ENCODE measurements around the gene SLC2A2. TPM values are rescaled to one million over a fixed set of nuclear protein-coding genes. Genes with fewer than 3 reads are reported as not detected.

SLC2A2 gene
- total and polyA plus RNA-seq, 2 experiments from 2014 or later, result 40.8 to 123 TPM

- H3K27ac ChIP-seq, result no peak overlapping the region
- 92% methylated on average over 2 of the region's 2 CpGs for WGBS (ENCODE audit: low lambda C conversion rate, missing lambda C conversion rate)
- H3K4me2 ChIP-seq, result no peak overlapping the region
- H3K9me3 ChIP-seq (ENCODE audit: low read depth), result no peaks in the 10 kb centered on the region
- H3K27me3 ChIP-seq, result no peaks in the 10 kb centered on the region
- H4K20me1 ChIP-seq (ENCODE audit: insufficient read depth, poor library complexity, severe bottlenecking), result no peaks in the 10 kb centered on the region
- H3K9me2 ChIP-seq (replicated peaks; ENCODE audit: insufficient read depth), result no peaks in the 10 kb centered on the region
- H3K79me2 ChIP-seq, result no peaks in the 10 kb centered on the region
- DNase-seq (ENCODE audit: low spot score), result no peak
- H3K36me3 ChIP-seq (replicated peaks; ENCODE audit: insufficient read depth, low read depth), result no peaks in the 10 kb centered on the region
- H3K4me1 ChIP-seq (ENCODE audit: insufficient read depth), result no peaks in the 10 kb centered on the region
- H2AFZ ChIP-seq, result no peak overlapping the region
- H3K4me3 ChIP-seq, result no peak overlapping the region
- TF ChIP-seq EZH2phosphoT487 (IDR thresholded peaks at IDR 0.05; ENCODE audit: low read depth, severe bottlenecking, unreplicated experiment) (no peak), EZH2 (IDR thresholded peaks at IDR 0.05; ENCODE audit: borderline replicate concordance) (no peak), CTCF (IDR thresholded peaks at IDR 0.05; ENCODE audit: poor library complexity) (no peak)
Measured at GRCh38 chr3:170982733-170983132, 43.8 kb downstream of the SLC2A2 start.

GRCh38 chr3:170980399-170980798 lies 46.1 kb downstream of the SLC2A2 start:
- no peak overlapping the region for H3K4me3 ChIP-seq
- no peak overlapping the region for H2AFZ ChIP-seq
- H3K27me3 ChIP-seq, result no peaks in the 10 kb centered on the region
- H3K4me2 ChIP-seq, result no peak overlapping the region
- no peaks in the 10 kb centered on the region for H3K36me3 ChIP-seq (replicated peaks; ENCODE audit: insufficient read depth, low read depth)
- H3K4me1 ChIP-seq (ENCODE audit: insufficient read depth), result no peaks in the 10 kb centered on the region
- no peak for TF ChIP-seq EZH2phosphoT487 (IDR thresholded peaks at IDR 0.05; ENCODE audit: low read depth, severe bottlenecking, unreplicated experiment)
- H4K20me1 ChIP-seq (ENCODE audit: insufficient read depth, poor library complexity, severe bottlenecking), result no peaks in the 10 kb centered on the region
- no peaks in the 10 kb centered on the region for H3K9me2 ChIP-seq (replicated peaks; ENCODE audit: insufficient read depth)
- H3K27ac ChIP-seq, result no peak overlapping the region
- DNase-seq (ENCODE audit: low spot score), result no peak
- H3K79me2 ChIP-seq, result no peaks in the 10 kb centered on the region
- no peaks in the 10 kb centered on the region for H3K9me3 ChIP-seq (ENCODE audit: low read depth)

GRCh38 chr3:170977949-170978745 lies 48.4 kb downstream of the SLC2A2 start:
- Histone ChIP-seq H3K4me1 (ENCODE audit: insufficient read depth) (no peaks in the 10 kb centered on the region), H3K4me2 (no peak overlapping the region), H3K79me2 (no peaks in the 10 kb centered on the region), H3K4me3 (no peak overlapping the region), H3K27ac (no peak overlapping the region), H3K27me3 (no peaks in the 10 kb centered on the region), H4K20me1 (ENCODE audit: insufficient read depth, poor library complexity, severe bottlenecking) (no peaks in the 10 kb centered on the region), H3K9me2 (replicated peaks; ENCODE audit: insufficient read depth) (no peaks in the 10 kb centered on the region), H2AFZ (no peak overlapping the region), H3K36me3 (replicated peaks; ENCODE audit: insufficient read depth, low read depth) (no peaks in the 10 kb centered on the region), H3K9me3 (ENCODE audit: low read depth) (no peaks in the 10 kb centered on the region)
- TF ChIP-seq CTCF (IDR thresholded peaks at IDR 0.05; ENCODE audit: poor library complexity), result no peak
- no peak for TF ChIP-seq EZH2phosphoT487 (IDR thresholded peaks at IDR 0.05; ENCODE audit: low read depth, severe bottlenecking, unreplicated experiment)
- no peak for TF ChIP-seq EZH2 (IDR thresholded peaks at IDR 0.05; ENCODE audit: borderline replicate concordance)
- WGBS (ENCODE audit: low lambda C conversion rate, missing lambda C conversion rate), result 58% methylated on average over 11 of the region's 11 CpGs
- DNase-seq (ENCODE audit: low spot score), result no peak

- no peaks in the 10 kb centered on the region for H3K9me3 ChIP-seq (ENCODE audit: low read depth)
- H3K4me3 ChIP-seq, result no peak overlapping the region
- H3K36me3 ChIP-seq (replicated peaks; ENCODE audit: insufficient read depth, low read depth), result no peaks in the 10 kb centered on the region
- no peaks in the 10 kb centered on the region for H3K9me2 ChIP-seq (replicated peaks; ENCODE audit: insufficient read depth)
- H3K4me2 ChIP-seq, result no peak overlapping the region
- no peaks in the 10 kb centered on the region for H4K20me1 ChIP-seq (ENCODE audit: insufficient read depth, poor library complexity, severe bottlenecking)
- no peak overlapping the region for H2AFZ ChIP-seq
- H3K79me2 ChIP-seq, result no peaks in the 10 kb centered on the region
- H3K27me3 ChIP-seq, result no peaks in the 10 kb centered on the region
- H3K4me1 ChIP-seq (ENCODE audit: insufficient read depth), result no peaks in the 10 kb centered on the region
- no peak overlapping the region for H3K27ac ChIP-seq
- 96% methylated on average over 4 of the region's 4 CpGs for WGBS (ENCODE audit: low lambda C conversion rate, missing lambda C conversion rate)
- no peak for TF ChIP-seq EZH2 (IDR thresholded peaks at IDR 0.05; ENCODE audit: borderline replicate concordance)
- no peak for DNase-seq (ENCODE audit: low spot score)
Measured at GRCh38 chr3:170976190-170976519, 50.4 kb downstream of the SLC2A2 start.
